ENCODE results near the gene RHEBL1.
A peak's percentile ranks its signal among the peaks of the same experiment; 100 is the strongest.

RHEBL1 gene

GRCh38 chr12:49055092-49055491, 14.7 kb downstream of the RHEBL1 start:
- DNase-seq (ENCODE audit: low read depth in 1 of 2, low spot score in 1 of 2): no peak

- no peak for DNase-seq (ENCODE audit: low read depth in 1 of 2, low spot score in 1 of 2)
Measured at GRCh38 chr12:49054524-49054923, 15.3 kb downstream of the RHEBL1 start.

GRCh38 chr12:49054096-49054495, 15.7 kb downstream of the RHEBL1 start:
- DNase-seq (ENCODE audit: low read depth in 1 of 2, low spot score in 1 of 2): no peak

- no peak for DNase-seq (ENCODE audit: low read depth in 1 of 2, low spot score in 1 of 2)
Measured at GRCh38 chr12:49052451-49053208, 17.1 kb downstream of the RHEBL1 start.

GRCh38 chr12:49051777-49052438, 17.9 kb downstream of the RHEBL1 start:
- no peak for DNase-seq (ENCODE audit: low read depth in 1 of 2, low spot score in 1 of 2)

- DNase-seq (ENCODE audit: low read depth in 1 of 2, low spot score in 1 of 2): no peak
Measured at GRCh38 chr12:49051373-49051764, 18.4 kb downstream of the RHEBL1 start.

GRCh38 chr12:49050507-49051372, 19.0 kb downstream of the RHEBL1 start:
- no peak for DNase-seq (ENCODE audit: low read depth in 1 of 2, low spot score in 1 of 2)

- DNase-seq (ENCODE audit: low read depth in 1 of 2, low spot score in 1 of 2): no peak
Measured at GRCh38 chr12:49049566-49050224, 20.1 kb downstream of the RHEBL1 start.

- no peak for DNase-seq (ENCODE audit: low read depth in 1 of 2, low spot score in 1 of 2)
Measured at GRCh38 chr12:49048953-49049352, 20.8 kb downstream of the RHEBL1 start.

GRCh38 chr12:49046129-49046895, 23.5 kb downstream of the RHEBL1 start:
- DNase-seq (ENCODE audit: low read depth in 1 of 2, low spot score in 1 of 2): no peak

- DNase-seq (ENCODE audit: low read depth in 1 of 2, low spot score in 1 of 2): no peak
Measured at GRCh38 chr12:49044660-49045059, 25.1 kb downstream of the RHEBL1 start.

GRCh38 chr12:49043856-49044258, 25.9 kb downstream of the RHEBL1 start:
- peak; percentile 45 to 67 for DNase-seq (ENCODE audit: low read depth in 1 of 2, low spot score in 1 of 2)

GRCh38 chr12:49043241-49043640, 26.5 kb downstream of the RHEBL1 start:
- DNase-seq (ENCODE audit: low read depth in 1 of 2, low spot score in 1 of 2): no peak

GRCh38 chr12:49041881-49042484, 27.8 kb downstream of the RHEBL1 start:
- no peak for DNase-seq (ENCODE audit: low read depth in 1 of 2, low spot score in 1 of 2)

- DNase-seq (ENCODE audit: low read depth in 1 of 2, low spot score in 1 of 2): no peak
Measured at GRCh38 chr12:49041036-49041880, 28.5 kb downstream of the RHEBL1 start.

- no peak for DNase-seq (ENCODE audit: low read depth in 1 of 2, low spot score in 1 of 2)
Measured at GRCh38 chr12:49040364-49040855, 29.4 kb downstream of the RHEBL1 start.

- no peak for DNase-seq (ENCODE audit: low read depth in 1 of 2, low spot score in 1 of 2)
Measured at GRCh38 chr12:49039421-49040363, 30.1 kb downstream of the RHEBL1 start.

Measured in stimulated activated CD4-positive, alpha-beta T cell treated with anti-CD3 and anti-CD28 coated beads, Interleukin-15, amount 100 ng/mL, for 1 hour (primary cell).